Right hindlimb (tissue), 1 donor: ENCODE measurements around the gene IFNB1.
A peak's percentile ranks its signal among the peaks of the same experiment; 100 is the strongest.

ENCODE experiments used
- DNase-seq: peaks from one replicate; pipeline ENCODE4 v3.0.0-alpha.2; 2018

IFNB1 gene

GRCh38 chr9:21060919-21061561, 16.7 kb downstream of the IFNB1 start:
- DNase-seq: peak; percentile 37

GRCh38 chr9:21056931-21057330, 20.8 kb downstream of the IFNB1 start:
- no peak for DNase-seq

- DNase-seq: no peak
Measured at GRCh38 chr9:21053851-21054250, 23.9 kb downstream of the IFNB1 start.

GRCh38 chr9:21047281-21047691, 30.5 kb downstream of the IFNB1 start:
- DNase-seq: no peak

- DNase-seq: no peak
Measured at GRCh38 chr9:21043841-21044240, 33.9 kb downstream of the IFNB1 start.

GRCh38 chr9:21042466-21042865, 35.3 kb downstream of the IFNB1 start:
- no peak for DNase-seq

GRCh38 chr9:21039302-21039701, 38.4 kb downstream of the IFNB1 start:
- no peak for DNase-seq

GRCh38 chr9:21037278-21037677, 40.5 kb downstream of the IFNB1 start:
- DNase-seq: no peak

- no peak for DNase-seq
Measured at GRCh38 chr9:21031808-21032183, 45.9 kb downstream of the IFNB1 start.

GRCh38 chr9:21031091-21031807, 46.5 kb downstream of the IFNB1 start, which contains the start of gene HACD4:
TSS of gene HACD4 (minus strand) at chr9:21031640. CDS start at chr9:21031590, 50 bp downstream.
- DNase-seq: peak; percentile 57

GRCh38 chr9:21030389-21031035, 47.2 kb downstream of the IFNB1 start:
- no peak for DNase-seq

- no peak for DNase-seq
Measured at GRCh38 chr9:21029661-21030060, 48.1 kb downstream of the IFNB1 start.

GRCh38 chr9:21028466-21028865, 49.3 kb downstream of the IFNB1 start:
- DNase-seq: no peak

GRCh38 chr9:21027295-21027694, 50.4 kb downstream of the IFNB1 start:
- no peak for DNase-seq
